K562 (cell line): ENCODE results near the gene PI4KA. TPM values are rescaled to one million over a fixed set of nuclear protein-coding genes. Genes with fewer than 3 reads are reported as not detected.

Experiments
- ARID2 ChIP-seq: fragments of 450-650 bp; IDR thresholded peaks from 2 replicates; pipeline ENCODE4 v1.6.1; 2017; ENCODE audit warnings: antibody characterized with exemption, mild to moderate bottlenecking
- CCNT2 ChIP-seq: IDR thresholded peaks from 2 replicates; pipeline ENCODE4 v1.6.1; 2011; ENCODE audit warnings: borderline replicate concordance, low read depth, mild to moderate bottlenecking, moderate library complexity, mixed read lengths, low read length; ENCODE audit not compliant: insufficient read length; ENCODE audit errors: extremely low read depth
- CEBPB ChIP-seq: fragments of 450-650 bp; IDR thresholded peaks from 2 replicates; pipeline ENCODE4 v1.6.1; 2016; ENCODE audit warnings: missing genetic modification characterization, missing compliant biosample characterization
- CSDE1 ChIP-seq, 2 experiments: fragments of 450-650 bp; IDR thresholded peaks; 2 replicates each; pipeline ENCODE4 v1.6.1; 2016; ENCODE audit warnings: mild to moderate bottlenecking in 1 of 2
- ELF1 ChIP-seq: fragments of 200-800 bp; sonication (Bioruptor generic); IDR thresholded peaks from 2 replicates; pipeline ENCODE4 v1.6.1; 2016; ENCODE audit warnings: missing genetic modification characterization, missing compliant biosample characterization
- ELF2 ChIP-seq: fragments of 250-450 bp; sonication (Bioruptor Pico); IDR thresholded peaks from 2 replicates; pipeline ENCODE4 v1.5.0; 2021; ENCODE audit warnings: mild to moderate bottlenecking
- FOSL1 ChIP-seq: fragments of 200-800 bp; sonication (Bioruptor generic); conservative IDR thresholded peaks from 2 replicates; pipeline ENCODE4 v1.6.1; 2016; ENCODE audit warnings: missing genetic modification characterization, missing compliant biosample characterization
- HNRNPL ChIP-seq: fragments of 200-400 bp; formaldehyde crosslinking; IDR thresholded peaks from 2 replicates; pipeline ENCODE4 v1.6.1; 2017; ENCODE audit warnings: low read depth, mild to moderate bottlenecking, low read length
- LARP7 ChIP-seq: fragments of 450-650 bp; IDR thresholded peaks from 2 replicates; pipeline ENCODE4 v1.6.1; 2016
- NFIC ChIP-seq: fragments of 450-650 bp; IDR thresholded peaks from 2 replicates; pipeline ENCODE4 v1.6.1; 2017; ENCODE audit warnings: mild to moderate bottlenecking, inconsistent platforms
- PCBP1 ChIP-seq: fragments of 200-400 bp; formaldehyde crosslinking; IDR thresholded peaks from 2 replicates; pipeline ENCODE4 v1.6.1; 2018; ENCODE audit warnings: mild to moderate bottlenecking, low read depth, low read length; ENCODE audit not compliant: poor library complexity, severe bottlenecking
- PML ChIP-seq: IDR thresholded peaks from 2 replicates; pipeline ENCODE4 v1.6.1; 2012; ENCODE audit warnings: low read length, inconsistent platforms
- RFX5 ChIP-seq: IDR thresholded peaks from 2 replicates; pipeline ENCODE4 v1.6.1; 2011; ENCODE audit warnings: low read depth, mild to moderate bottlenecking, improper control_type of control experiment, low read length
- RUNX1 ChIP-seq: sonication (generic); IDR thresholded peaks from 2 replicates; pipeline ENCODE4 v1.6.1; 2016; ENCODE audit warnings: antibody characterized with exemption, low read depth
- SOX6 ChIP-seq: fragments of 450-650 bp; IDR thresholded peaks from 2 replicates; pipeline ENCODE4 v1.6.1; 2014; ENCODE audit warnings: mild to moderate bottlenecking
- ZNF140 ChIP-seq: fragments of 250-450 bp; sonication (Bioruptor Pico); IDR thresholded peaks from 2 replicates; pipeline ENCODE4 v1.8.0; 2021; ENCODE audit warnings: moderate library complexity, mild to moderate bottlenecking, inconsistent platforms
- ZNF347 ChIP-seq: fragments of 450-650 bp; formaldehyde crosslinking; IDR thresholded peaks from 2 replicates; pipeline ENCODE4 v1.4.0; 2020; ENCODE audit warnings: low read depth, mild to moderate bottlenecking, moderate library complexity
- ZNF766 ChIP-seq: fragments of 200-800 bp; sonication (Bioruptor generic); conservative IDR thresholded peaks from 2 replicates; pipeline ENCODE4 v1.6.1; 2016; ENCODE audit warnings: missing genetic modification characterization, missing compliant biosample characterization
- polyA plus RNA-seq, 8 experiments: library from polyadenylated mRNA; depleted of rRNA in 4 of 8; stranded (reverse) in 5 of 8; unstranded in 3 of 8; fragments of >200 nt; fragmentation: Nextera tagmentation in 2 of 8; fragmentation: Illumina TruSeq in 1 of 8; extraction: Ambion mirVana in 2 of 8; extraction: Trizol in 1 of 8; gene quantifications; 2 replicates each; pipeline versions ENCODE4 v1.2.1 to v1.2.3, GENCODE V29; 2011 to 2014; ENCODE audit warnings: inconsistent platforms in 1 of 8, missing spikeins in 1 of 8
- total RNA-seq, 7 experiments: library from RNA; depleted of rRNA in 6 of 7; stranded (reverse); fragments of >200 nt in 6 of 7; fragmentation: Illumina TruSeq in 2 of 7; extraction: Trizol in 2 of 7; gene quantifications; 2 replicates each; pipeline versions ENCODE4 v1.2.1 to v1.2.3, GENCODE V29; 2011 to 2021; ENCODE audit warnings: low replicate concordance in 1 of 7
- TF ChIP-seq, protein P1 (sequence below): fragments of 450-650 bp; IDR thresholded peaks from 2 replicates; pipeline ENCODE4 v1.6.1; 2018; ENCODE audit not compliant: partially characterized antibody
- TF ChIP-seq, protein P2 (sequence below): fragments of 250-450 bp; sonication (Bioruptor Pico); IDR thresholded peaks from 2 replicates; pipeline ENCODE4 v1.8.0; 2022; ENCODE audit warnings: inconsistent platforms, mild to moderate bottlenecking, moderate library complexity, borderline replicate concordance

PI4KA gene
- total and polyA plus RNA-seq, 9 of the 15 experiments (the other 6 are each of a cell fraction or from before 2014, with no cell fraction given) = 7.3 to 187 (median 84.7) TPM

DNA sequence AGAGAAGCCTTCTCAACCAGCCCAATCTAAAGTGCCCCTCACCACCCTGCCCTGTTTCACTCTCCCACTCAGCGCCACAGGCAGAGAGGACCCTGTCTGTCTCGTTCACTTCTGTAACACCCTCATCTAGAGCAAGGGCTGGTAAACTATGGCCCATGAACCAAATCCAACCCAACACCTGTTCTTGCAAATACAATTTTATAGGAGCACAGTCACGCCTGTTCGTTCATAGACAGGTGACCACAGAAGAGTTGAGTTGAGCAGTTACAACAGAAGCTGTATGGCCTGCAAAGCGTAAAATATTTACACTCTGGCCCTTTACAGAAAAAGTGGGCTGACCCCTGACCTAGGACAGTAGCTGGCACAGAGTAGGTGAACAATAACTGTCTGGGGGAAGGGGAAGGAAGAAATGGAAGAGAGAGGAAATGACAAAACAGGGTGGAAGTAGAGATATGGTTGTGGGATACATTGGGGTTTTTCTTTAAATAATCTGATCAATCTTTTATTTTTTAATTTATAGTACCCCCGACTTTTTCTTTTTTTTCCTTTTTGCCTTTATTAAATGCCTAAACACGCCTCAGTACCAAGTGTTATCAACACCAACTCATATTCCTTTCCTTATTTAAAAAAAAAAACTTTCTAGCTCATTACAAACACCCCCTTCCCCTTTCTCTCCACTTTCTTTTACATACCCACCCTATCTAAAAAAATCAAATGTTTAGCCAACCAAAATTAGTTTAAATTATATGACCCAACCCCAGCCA lies 63.8 kb downstream of the PI4KA start (continued):
- no peak for TF ChIP-seq PML
- no peak for TF ChIP-seq SOX6
- no peak for TF ChIP-seq PCBP1
- TF ChIP-seq ZNF766 (CRISPR knock-in tag) = no peak
- no peak; the same call in 1 of the 2 replicates for TF ChIP-seq ELF2 (CRISPR knock-in tag)
- TF ChIP-seq NFIC = no peak
- 0 out of 4 replicates have a peak, but pooled peaks of 1 of the 2 experiments have one; percentile 10 for TF ChIP-seq CSDE1 (IDR thresholded peaks at IDR 0.05)
- no peak for TF ChIP-seq HNRNPL
- TF ChIP-seq CEBPB (tag) = no peak
- TF ChIP-seq ARID2 = no peak
- TF ChIP-seq LARP7 = no peak
- TF ChIP-seq ZNF347 (CRISPR knock-in tag) = no peak
- TF ChIP-seq FOSL1 (tag) = no peak
- no peak for TF ChIP-seq CCNT2
- TF ChIP-seq, protein P1, sequence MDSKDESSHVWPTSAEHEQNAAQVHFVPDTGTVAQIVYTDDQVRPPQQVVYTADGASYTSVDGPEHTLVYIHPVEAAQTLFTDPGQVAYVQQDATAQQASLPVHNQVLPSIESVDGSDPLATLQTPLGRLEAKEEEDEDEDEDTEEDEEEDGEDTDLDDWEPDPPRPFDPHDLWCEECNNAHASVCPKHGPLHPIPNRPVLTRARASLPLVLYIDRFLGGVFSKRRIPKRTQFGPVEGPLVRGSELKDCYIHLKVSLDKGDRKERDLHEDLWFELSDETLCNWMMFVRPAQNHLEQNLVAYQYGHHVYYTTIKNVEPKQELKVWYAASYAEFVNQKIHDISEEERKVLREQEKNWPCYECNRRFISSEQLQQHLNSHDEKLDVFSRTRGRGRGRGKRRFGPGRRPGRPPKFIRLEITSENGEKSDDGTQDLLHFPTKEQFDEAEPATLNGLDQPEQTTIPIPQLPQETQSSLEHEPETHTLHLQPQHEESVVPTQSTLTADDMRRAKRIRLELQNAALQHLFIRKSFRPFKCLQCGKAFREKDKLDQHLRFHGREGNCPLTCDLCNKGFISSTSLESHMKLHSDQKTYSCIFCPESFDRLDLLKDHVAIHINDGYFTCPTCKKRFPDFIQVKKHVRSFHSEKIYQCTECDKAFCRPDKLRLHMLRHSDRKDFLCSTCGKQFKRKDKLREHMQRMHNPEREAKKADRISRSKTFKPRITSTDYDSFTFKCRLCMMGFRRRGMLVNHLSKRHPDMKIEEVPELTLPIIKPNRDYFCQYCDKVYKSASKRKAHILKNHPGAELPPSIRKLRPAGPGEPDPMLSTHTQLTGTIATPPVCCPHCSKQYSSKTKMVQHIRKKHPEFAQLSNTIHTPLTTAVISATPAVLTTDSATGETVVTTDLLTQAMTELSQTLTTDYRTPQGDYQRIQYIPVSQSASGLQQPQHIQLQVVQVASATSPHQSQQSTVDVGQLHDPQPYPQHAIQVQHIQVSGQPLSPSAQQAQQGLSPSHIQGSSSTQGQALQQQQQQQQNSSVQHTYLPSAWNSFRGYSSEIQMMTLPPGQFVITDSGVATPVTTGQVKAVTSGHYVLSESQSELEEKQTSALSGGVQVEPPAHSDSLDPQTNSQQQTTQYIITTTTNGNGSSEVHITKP = no peak
- 0 out of 2 replicates have a peak, but pooled peaks have one; percentile 64 for TF ChIP-seq ZNF140
- no peak for TF ChIP-seq RFX5
- TF ChIP-seq, protein P2, sequence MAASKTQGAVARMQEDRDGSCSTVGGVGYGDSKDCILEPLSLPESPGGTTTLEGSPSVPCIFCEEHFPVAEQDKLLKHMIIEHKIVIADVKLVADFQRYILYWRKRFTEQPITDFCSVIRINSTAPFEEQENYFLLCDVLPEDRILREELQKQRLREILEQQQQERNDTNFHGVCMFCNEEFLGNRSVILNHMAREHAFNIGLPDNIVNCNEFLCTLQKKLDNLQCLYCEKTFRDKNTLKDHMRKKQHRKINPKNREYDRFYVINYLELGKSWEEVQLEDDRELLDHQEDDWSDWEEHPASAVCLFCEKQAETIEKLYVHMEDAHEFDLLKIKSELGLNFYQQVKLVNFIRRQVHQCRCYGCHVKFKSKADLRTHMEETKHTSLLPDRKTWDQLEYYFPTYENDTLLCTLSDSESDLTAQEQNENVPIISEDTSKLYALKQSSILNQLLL (CRISPR knock-in tag) = peak; percentile 94
- no peak for TF ChIP-seq ELF1 (tag)
- TF ChIP-seq RUNX1 = 0 out of 2 replicates have a peak, but pooled peaks have one; percentile 3
- TF ChIP-seq, all 486 proteins: peak for 28
